Ectodermal cell (in vitro differentiated cells): Measurements from ENCODE around the gene TYROBP.

Experiments used
- H3K27ac ChIP-seq: 2 replicates; pipeline ENCODE4 v1.7.0; 2013; ENCODE audit warnings: mild to moderate bottlenecking, low read depth, low read length; ENCODE audit not compliant: insufficient read depth, poor library complexity, severe bottlenecking
- H3K27me3 ChIP-seq: 2 replicates; pipeline ENCODE4 v1.7.0; 2013; ENCODE audit warnings: mild to moderate bottlenecking, low read length; ENCODE audit not compliant: insufficient read depth, control insufficient read depth, poor library complexity, severe bottlenecking
- H3K36me3 ChIP-seq: one replicate; pipeline ENCODE4 v1.7.0; 2013; ENCODE audit warnings: low read length; ENCODE audit not compliant: control insufficient read depth, insufficient read depth
- H3K4me1 ChIP-seq: one replicate; pipeline ENCODE4 v1.7.0; 2013; ENCODE audit warnings: low read length; ENCODE audit not compliant: control insufficient read depth, insufficient read depth
- H3K4me3 ChIP-seq: 2 replicates; pipeline ENCODE4 v1.7.0; 2013; ENCODE audit warnings: low read depth, low read length, control low read depth; ENCODE audit not compliant: insufficient read depth
- H3K9me3 ChIP-seq: 2 replicates; pipeline ENCODE4 v1.7.0; 2013; ENCODE audit warnings: mild to moderate bottlenecking, low read length, moderate library complexity; ENCODE audit not compliant: control insufficient read depth
- WGBS, 2 experiments: methylation state at CpG; one replicate each; pipeline ENCODE4 v1.1.7; 2013; ENCODE audit warnings: missing lambda C conversion rate in 2 of 2; 5-methylcytosine and 5-hydroxymethylcytosine counted together

The TYROBP gene

GRCh38 chr19:35940839-35941238, 32.7 kb upstream of the TYROBP start:
- Histone ChIP-seq H3K27ac (no peak overlapping the region), H3K9me3 (no peaks in the 10 kb centered on the region), H3K36me3 (peaks cover 9% of the 10 kb centered on the region), H3K4me3 (no peak overlapping the region), H3K27me3 (no peaks in the 10 kb centered on the region), H3K4me1 (peaks cover 4% of the 10 kb centered on the region)
- WGBS, 2 experiments, result 93 to 96% methylated on average over 4 of the region's 4 CpGs

GRCh38 chr19:35940078-35940775, 32.1 kb upstream of the TYROBP start:
- H3K9me3 ChIP-seq, result no peaks in the 10 kb centered on the region
- H3K27me3 ChIP-seq, result no peaks in the 10 kb centered on the region
- peaks cover 4% of the 10 kb centered on the region for H3K4me1 ChIP-seq
- 95 to 96% methylated on average over 51 of the region's 51 CpGs for WGBS, 2 experiments
- H3K4me3 ChIP-seq, result no peak overlapping the region
- peaks cover 9% of the 10 kb centered on the region for H3K36me3 ChIP-seq
- no peak overlapping the region for H3K27ac ChIP-seq

GRCh38 chr19:35939307-35940077, 31.4 kb upstream of the TYROBP start:
- Histone ChIP-seq H3K4me1 (peaks cover 4% of the 10 kb centered on the region), H3K27ac (no peak overlapping the region), H3K4me3 (no peak overlapping the region), H3K36me3 (peaks cover 9% of the 10 kb centered on the region), H3K27me3 (no peaks in the 10 kb centered on the region), H3K9me3 (no peaks in the 10 kb centered on the region)
- WGBS, 2 experiments, result 93 to 95% methylated on average over 55 of the region's 55 CpGs

GRCh38 chr19:35938282-35939224, 30.5 kb upstream of the TYROBP start:
- peak overlapping the region; percentile 59 for H3K4me3 ChIP-seq

GRCh38 chr19:35937345-35938281, 29.5 kb upstream of the TYROBP start:
- Histone ChIP-seq H3K9me3 (no peaks in the 10 kb centered on the region), H3K36me3 (peaks cover 9% of the 10 kb centered on the region), H3K27ac (no peak overlapping the region), H3K27me3 (no peaks in the 10 kb centered on the region), H3K4me3 (peak overlapping the region; percentile 59), H3K4me1 (peaks cover 4% of the 10 kb centered on the region)
- WGBS, 2 experiments, result 75 to 81% methylated on average over 14 of the region's 14 CpGs

More at GRCh38 chr19:35938282-35939224, 30.5 kb upstream of the TYROBP start:
- no peaks in the 10 kb centered on the region for H3K9me3 ChIP-seq
- peaks cover 4% of the 10 kb centered on the region for H3K4me1 ChIP-seq
- H3K27me3 ChIP-seq, result no peaks in the 10 kb centered on the region
- no peak overlapping the region for H3K27ac ChIP-seq
- WGBS, 2 experiments, result 88 to 90% methylated on average over 13 of the region's 13 CpGs
- H3K36me3 ChIP-seq, result peaks cover 9% of the 10 kb centered on the region

- Histone ChIP-seq H3K4me1 (peaks cover 4% of the 10 kb centered on the region), H3K36me3 (peaks cover 9% of the 10 kb centered on the region), H3K27me3 (no peaks in the 10 kb centered on the region), H3K9me3 (no peaks in the 10 kb centered on the region), H3K4me3 (peak overlapping the region; percentile 59), H3K27ac (no peak overlapping the region)
- 30 to 34% methylated on average over 11 of the region's 11 CpGs for WGBS, 2 experiments
These were observed 28.7 kb upstream of the TYROBP start for GRCh38 chr19:35936738-35937268.

GRCh38 chr19:35935911-35936737, 28.0 kb upstream of the TYROBP start, which contains the start of gene LRFN3:
TSS of gene LRFN3 (plus strand) at chr19:35936374. CDS start at chr19:35939426, 3,052 bp downstream.
- H3K9me3 ChIP-seq, result no peaks in the 10 kb centered on the region
- 8 to 10% methylated on average over 68 of the region's 68 CpGs for WGBS, 2 experiments

GRCh38 chr19:35932291-35932936, 24.3 kb upstream of the TYROBP start:
- Histone ChIP-seq H3K27ac (no peak overlapping the region), H3K4me3 (no peak overlapping the region), H3K36me3 (no peaks in the 10 kb centered on the region), H3K9me3 (no peaks in the 10 kb centered on the region), H3K4me1 (peaks cover 6% of the 10 kb centered on the region), H3K27me3 (no peaks in the 10 kb centered on the region)
- 59 to 65% methylated on average over 7 of the region's 7 CpGs for WGBS, 2 experiments

More at GRCh38 chr19:35935911-35936737, 28.0 kb upstream of the TYROBP start, which contains the start of gene LRFN3:
- no peaks in the 10 kb centered on the region for H3K27me3 ChIP-seq
- H3K4me3 ChIP-seq, result peak within 1 kb of the TSS; percentile 59
- H3K4me1 ChIP-seq, result peaks cover 5% of the 10 kb centered on the region
- no peak within 1 kb of the TSS for H3K27ac ChIP-seq
- peaks cover 9% of the 10 kb centered on the region for H3K36me3 ChIP-seq
